Mucosa of descending colon (tissue), 3 donors: ENCODE measurements around the gene DHX57. TPM values are rescaled to one million over a fixed set of nuclear protein-coding genes. Genes with fewer than 3 reads are reported as not detected.
A peak's percentile ranks its signal among the peaks of the same experiment; 100 is the strongest.

Experiments
- ATAC-seq: fragments of 200-7000 bp; cut with Tn5 transposase; one replicate; pipeline ENCODE4 v1.9.1; 2020; ENCODE audit warnings: mild to moderate bottlenecking, moderate library complexity
- DNase-seq, 3 donors: peaks; one replicate each; pipeline ENCODE4 v3.0.0-alpha.2; 2020
- H3K36me3 ChIP-seq: fragments of 200-600 bp; one replicate; pipeline ENCODE4 v1.8.0; 2021; ENCODE audit warnings: low read depth, mild to moderate bottlenecking
- H3K4me1 ChIP-seq: fragments of 200-600 bp; one replicate; pipeline ENCODE4 v1.8.0; 2021; ENCODE audit warnings: low read depth, mild to moderate bottlenecking
- H3K4me3 ChIP-seq: fragments of 200-600 bp; one replicate; pipeline ENCODE4 v1.8.0; 2021; ENCODE audit warnings: mild to moderate bottlenecking
- H3K9me3 ChIP-seq: fragments of 200-600 bp; one replicate; pipeline ENCODE4 v1.8.0; 2021; ENCODE audit warnings: mild to moderate bottlenecking
- intact Hi-C, 2 donors: fragments of 100-400 bp; cut with DNase I in 1 of 2; cut with micrococcal nuclease in 1 of 2; formaldehyde crosslinking; loops; one replicate each; pipeline versions ENCODE4 v1.11.0 to v1.11.1; 2022; cut with DNase I, micrococcal nuclease
- long read RNA-seq, 2 donors: library from polyadenylated mRNA; unstranded; transcript quantifications; one replicate each; pipeline ENCODE4 v2.0.0, GENCODE V29; 2019 to 2021
- total RNA-seq, 3 donors: library from RNA; stranded (reverse); fragmentation: NEBNext Ultra II Directional in 2 of 3; extraction: Animal tissue kit (Norgen Biotek cat#: 25700) in 2 of 3; gene quantifications; one replicate each; pipeline versions ENCODE4 v1.2.1 to v1.2.4, GENCODE V29; 2021 to 2023
- TF ChIP-seq, protein P1 (sequence below): fragments of 200-600 bp; IDR thresholded peaks from one replicate; pipeline ENCODE4 v1.8.0; 2022; ENCODE audit warnings: antibody characterized with exemption, mild to moderate bottlenecking
- donor health status: DM: no; HTN: no; CAD: no; lungs with moderate emphysema.
- donor health status: DM: no; HTN: no; CAD: no.
- donor health status: DM: no; HTN: yes; CAD: no.

Gene DHX57, protein sequence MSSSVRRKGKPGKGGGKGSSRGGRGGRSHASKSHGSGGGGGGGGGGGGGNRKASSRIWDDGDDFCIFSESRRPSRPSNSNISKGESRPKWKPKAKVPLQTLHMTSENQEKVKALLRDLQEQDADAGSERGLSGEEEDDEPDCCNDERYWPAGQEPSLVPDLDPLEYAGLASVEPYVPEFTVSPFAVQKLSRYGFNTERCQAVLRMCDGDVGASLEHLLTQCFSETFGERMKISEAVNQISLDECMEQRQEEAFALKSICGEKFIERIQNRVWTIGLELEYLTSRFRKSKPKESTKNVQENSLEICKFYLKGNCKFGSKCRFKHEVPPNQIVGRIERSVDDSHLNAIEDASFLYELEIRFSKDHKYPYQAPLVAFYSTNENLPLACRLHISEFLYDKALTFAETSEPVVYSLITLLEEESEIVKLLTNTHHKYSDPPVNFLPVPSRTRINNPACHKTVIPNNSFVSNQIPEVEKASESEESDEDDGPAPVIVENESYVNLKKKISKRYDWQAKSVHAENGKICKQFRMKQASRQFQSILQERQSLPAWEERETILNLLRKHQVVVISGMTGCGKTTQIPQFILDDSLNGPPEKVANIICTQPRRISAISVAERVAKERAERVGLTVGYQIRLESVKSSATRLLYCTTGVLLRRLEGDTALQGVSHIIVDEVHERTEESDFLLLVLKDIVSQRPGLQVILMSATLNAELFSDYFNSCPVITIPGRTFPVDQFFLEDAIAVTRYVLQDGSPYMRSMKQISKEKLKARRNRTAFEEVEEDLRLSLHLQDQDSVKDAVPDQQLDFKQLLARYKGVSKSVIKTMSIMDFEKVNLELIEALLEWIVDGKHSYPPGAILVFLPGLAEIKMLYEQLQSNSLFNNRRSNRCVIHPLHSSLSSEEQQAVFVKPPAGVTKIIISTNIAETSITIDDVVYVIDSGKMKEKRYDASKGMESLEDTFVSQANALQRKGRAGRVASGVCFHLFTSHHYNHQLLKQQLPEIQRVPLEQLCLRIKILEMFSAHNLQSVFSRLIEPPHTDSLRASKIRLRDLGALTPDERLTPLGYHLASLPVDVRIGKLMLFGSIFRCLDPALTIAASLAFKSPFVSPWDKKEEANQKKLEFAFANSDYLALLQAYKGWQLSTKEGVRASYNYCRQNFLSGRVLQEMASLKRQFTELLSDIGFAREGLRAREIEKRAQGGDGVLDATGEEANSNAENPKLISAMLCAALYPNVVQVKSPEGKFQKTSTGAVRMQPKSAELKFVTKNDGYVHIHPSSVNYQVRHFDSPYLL (N-terminal part only)
- 10 to 100 TPM; 10.4 to 17.3 (median 10.5) TPM for total RNA-seq
- long read RNA-seq, donor 1, full-length matches to known transcripts: 1 of 4 reads
- long read RNA-seq, donor 1, partial matches to known transcripts: 2 of 4 reads
- long read RNA-seq, donor 1, other reads (novel, unspliced or antisense): 1 of 4 reads
- long read RNA-seq, donor 2: 0 reads

DNA sequence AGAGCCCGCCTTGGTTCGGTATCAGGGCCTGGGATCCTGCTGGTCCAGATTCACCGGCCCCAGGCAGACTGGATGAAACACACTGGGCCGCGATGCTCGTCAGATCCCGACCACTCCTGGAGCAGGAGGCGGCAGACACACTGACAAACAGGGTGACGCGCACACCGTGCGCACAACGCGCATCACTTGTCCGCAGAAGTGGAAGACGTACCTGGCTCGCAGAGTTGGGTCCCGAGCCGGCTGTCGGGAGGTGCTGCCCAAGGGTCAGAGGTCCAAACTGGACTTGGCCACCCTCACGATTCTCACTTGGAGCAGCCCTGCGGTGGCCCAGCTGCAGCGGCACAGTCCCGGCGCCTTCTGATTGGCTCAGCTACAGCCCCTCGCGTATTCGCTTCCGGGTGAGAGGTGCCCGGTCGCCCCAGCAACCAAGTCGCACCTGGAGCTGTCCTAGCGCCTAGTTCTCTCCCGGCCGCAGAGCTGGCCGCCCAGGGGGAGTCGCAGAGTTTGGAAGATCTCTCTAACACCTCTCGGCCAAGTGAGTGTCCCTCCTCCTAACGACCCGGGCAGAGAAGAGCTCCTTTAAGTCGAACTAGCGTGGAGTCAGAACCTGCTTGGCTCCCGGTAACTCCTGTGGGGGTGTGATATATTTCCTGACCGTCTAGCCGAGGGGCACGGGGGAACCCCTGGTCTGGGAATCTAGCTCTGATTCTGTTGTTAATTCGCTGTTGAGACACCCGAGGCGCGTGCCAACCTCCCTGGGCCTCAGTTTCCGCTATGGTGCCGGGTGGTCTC is at the start of gene DHX57, which contains the start of gene MORN2:
TSS of gene DHX57 (minus strand) at position 359 of the 792 bp plus-strand sequence. CDS start 7,529 bp downstream, outside the sequence.
TSS of gene MORN2 (plus strand) at position 401 of the 792 bp plus-strand sequence.
- Histone ChIP-seq H3K9me3 (no peaks in the 10 kb centered on the region), H3K4me3 (peak within 1 kb of the TSS; percentile 54), H3K4me1 (peaks cover 8% of the 10 kb centered on the region), H3K36me3 (no peaks in the 10 kb centered on the region)
- TF ChIP-seq, protein P1, sequence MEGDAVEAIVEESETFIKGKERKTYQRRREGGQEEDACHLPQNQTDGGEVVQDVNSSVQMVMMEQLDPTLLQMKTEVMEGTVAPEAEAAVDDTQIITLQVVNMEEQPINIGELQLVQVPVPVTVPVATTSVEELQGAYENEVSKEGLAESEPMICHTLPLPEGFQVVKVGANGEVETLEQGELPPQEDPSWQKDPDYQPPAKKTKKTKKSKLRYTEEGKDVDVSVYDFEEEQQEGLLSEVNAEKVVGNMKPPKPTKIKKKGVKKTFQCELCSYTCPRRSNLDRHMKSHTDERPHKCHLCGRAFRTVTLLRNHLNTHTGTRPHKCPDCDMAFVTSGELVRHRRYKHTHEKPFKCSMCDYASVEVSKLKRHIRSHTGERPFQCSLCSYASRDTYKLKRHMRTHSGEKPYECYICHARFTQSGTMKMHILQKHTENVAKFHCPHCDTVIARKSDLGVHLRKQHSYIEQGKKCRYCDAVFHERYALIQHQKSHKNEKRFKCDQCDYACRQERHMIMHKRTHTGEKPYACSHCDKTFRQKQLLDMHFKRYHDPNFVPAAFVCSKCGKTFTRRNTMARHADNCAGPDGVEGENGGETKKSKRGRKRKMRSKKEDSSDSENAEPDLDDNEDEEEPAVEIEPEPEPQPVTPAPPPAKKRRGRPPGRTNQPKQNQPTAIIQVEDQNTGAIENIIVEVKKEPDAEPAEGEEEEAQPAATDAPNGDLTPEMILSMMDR: no peak
- intact Hi-C loops: no loop called here
- ATAC-seq (peak; percentile 99), DNase-seq (peak; percentile 91 to 93 (median 92))

DNA sequence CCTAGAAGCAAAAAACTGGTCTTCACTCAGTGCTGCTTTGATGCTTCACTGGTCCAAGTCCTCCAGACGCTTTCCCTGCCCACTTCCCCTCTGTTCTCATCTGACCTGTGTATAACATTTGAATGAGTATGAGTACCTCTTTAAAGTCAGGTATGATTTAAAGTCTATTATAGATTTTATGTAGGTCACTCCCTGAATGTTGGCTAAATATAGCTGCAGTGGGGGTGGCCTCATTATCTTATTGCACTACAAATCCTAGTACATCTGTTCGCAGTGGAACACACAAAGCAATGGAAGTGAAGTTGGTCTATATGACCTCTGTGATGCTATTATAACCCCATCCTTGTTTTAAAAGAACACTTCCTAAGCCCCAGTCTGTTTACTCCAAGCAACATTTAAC is 47.2 kb upstream of the DHX57 start:
- ATAC-seq (no peak), DNase-seq (no peak)
- Histone ChIP-seq H3K9me3 (no peaks in the 10 kb centered on the region), H3K4me3 (no peak overlapping the region), H3K36me3 (no peaks in the 10 kb centered on the region), H3K4me1 (no peaks in the 10 kb centered on the region)
- TF ChIP-seq, protein P1: no peak
- intact Hi-C loops: no loop called here

DNA sequence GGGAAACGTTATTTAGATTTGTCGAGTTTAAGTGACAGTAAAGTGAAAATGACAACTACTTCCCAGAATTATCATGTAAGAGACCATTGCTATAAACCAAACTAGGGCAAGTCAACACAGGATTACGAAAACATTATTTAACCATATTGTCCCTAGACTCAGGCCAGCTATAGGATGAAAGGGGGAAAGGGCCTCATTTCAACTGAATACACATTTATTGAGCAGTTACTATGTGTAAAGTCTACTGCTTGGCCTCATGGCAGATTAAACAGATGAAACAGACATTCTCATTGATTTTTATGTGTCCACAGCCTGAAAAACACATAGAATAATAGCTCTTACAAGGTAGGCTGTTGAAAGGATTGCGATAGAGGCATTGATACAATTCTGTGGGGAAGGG is 46.7 kb upstream of the DHX57 start:
- H3K4me1 ChIP-seq: no peaks in the 10 kb centered on the region
- H3K9me3 ChIP-seq: no peaks in the 10 kb centered on the region
- intact Hi-C loops: no loop called here
- TF ChIP-seq, protein P1: no peak
- no peak overlapping the region for H3K4me3 ChIP-seq
- DNase-seq (no peak), ATAC-seq (no peak)
- H3K36me3 ChIP-seq: no peaks in the 10 kb centered on the region

DNA sequence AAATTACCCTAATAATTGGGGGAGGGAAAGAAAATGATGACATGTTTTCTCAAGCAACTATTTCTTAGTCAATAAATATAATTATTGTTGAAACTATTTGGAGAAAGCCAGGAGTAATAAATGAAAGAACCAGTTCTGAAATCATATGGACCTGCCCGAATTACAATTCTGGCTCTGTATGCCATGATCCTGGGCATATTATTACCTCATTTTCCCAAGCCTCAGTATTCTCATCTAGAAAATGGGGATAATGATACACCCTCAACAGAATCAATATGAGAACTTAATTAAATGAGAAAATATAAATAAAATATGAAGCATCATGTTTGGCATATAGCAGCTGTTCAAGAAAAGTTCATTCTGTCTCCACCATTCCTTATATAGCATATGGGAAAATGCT is 36.9 kb upstream of the DHX57 start:
- intact Hi-C loops: no loop called here
- no peak for DNase-seq

More for the DNA sequence above, 36.9 kb upstream of the DHX57 start:
- H3K9me3 ChIP-seq: no peaks in the 10 kb centered on the region
- no peak for ATAC-seq
- H3K4me1 ChIP-seq: no peaks in the 10 kb centered on the region
- TF ChIP-seq, protein P1: no peak
- no peaks in the 10 kb centered on the region for H3K36me3 ChIP-seq
- H3K4me3 ChIP-seq: no peak overlapping the region
